Fibroblast of gingiva (primary cell): ENCODE measurements around the gene PPHLN1.

Source experiments
- DNase-seq: peaks from one replicate; pipeline ENCODE4 v3.0.0-alpha.2; 2011; ENCODE audit warnings: low read depth

Gene PPHLN1

DNA sequence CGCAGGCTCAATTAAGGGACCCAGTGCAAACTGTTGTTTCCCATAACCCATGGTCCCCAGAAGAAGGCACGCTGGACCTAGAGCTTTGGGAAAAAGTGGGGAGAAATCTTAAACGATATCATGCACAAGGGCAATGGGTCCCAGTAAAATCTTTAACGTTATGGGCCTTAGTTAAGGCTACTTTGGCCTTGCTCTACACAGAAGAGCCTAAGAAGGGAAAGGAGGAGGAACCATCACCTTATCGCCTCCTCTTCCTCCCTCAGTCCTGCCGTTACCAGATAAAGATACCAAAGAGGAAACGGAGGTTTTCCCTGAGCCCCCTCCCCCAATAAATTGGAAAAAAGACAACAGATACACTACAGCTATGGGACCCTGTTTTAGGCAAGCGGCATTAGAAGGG, 116.9 kb downstream of the PPHLN1 start:
- no peak for DNase-seq

DNA sequence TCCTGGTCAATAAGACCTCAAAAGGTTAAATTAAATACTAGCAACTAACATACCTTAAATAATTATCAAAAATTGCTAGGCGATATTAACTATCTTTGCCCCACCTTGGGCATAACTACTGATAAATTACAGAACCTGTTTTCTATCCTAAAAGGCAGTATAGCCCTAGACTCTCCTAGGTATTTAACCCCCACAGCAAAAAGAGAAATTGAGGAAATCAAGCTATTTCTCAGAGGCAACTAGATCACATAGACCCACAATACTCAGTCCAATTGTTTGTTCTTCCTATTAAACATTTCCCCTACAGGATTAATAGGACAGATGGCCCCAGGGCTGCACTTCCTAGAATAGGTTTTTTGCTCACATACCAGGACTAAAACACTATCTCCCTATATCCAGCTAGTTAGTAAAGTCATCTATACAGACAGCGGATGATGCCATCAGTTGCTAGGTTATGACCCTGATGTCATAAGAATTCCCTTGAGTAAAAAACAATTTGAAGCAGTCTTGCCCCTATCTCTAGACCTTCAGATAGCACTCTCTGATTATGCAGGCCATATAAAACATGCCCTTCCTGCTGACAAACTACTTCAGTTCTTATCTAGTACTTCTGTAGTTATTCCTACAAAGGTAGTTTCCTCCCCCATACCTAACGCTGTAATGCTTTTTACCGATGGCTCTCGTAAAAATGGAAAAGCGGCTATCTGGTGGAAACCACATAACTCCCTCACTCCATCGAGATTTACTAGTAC, 118.4 kb downstream of the PPHLN1 start:
- no peak for DNase-seq

DNA sequence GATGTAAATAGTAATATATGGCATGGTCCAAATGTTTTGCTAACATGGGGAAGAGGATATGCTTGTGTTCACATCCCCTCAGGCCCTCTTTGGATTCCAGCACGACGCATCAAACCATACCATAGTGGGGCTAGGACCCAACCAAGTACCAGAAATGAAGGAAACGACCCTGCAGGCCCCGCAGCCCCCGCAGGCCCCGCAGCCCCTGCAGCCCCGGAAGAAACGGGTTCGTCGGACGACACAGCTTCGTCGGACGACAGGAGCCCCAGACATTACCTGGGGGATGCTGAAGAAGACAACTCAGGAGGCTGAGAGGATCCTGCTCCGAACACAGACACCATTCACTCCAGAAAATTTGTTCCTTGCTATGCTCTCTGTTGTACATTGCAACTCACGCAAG, 119.9 kb downstream of the PPHLN1 start:
- no peak for DNase-seq

DNA sequence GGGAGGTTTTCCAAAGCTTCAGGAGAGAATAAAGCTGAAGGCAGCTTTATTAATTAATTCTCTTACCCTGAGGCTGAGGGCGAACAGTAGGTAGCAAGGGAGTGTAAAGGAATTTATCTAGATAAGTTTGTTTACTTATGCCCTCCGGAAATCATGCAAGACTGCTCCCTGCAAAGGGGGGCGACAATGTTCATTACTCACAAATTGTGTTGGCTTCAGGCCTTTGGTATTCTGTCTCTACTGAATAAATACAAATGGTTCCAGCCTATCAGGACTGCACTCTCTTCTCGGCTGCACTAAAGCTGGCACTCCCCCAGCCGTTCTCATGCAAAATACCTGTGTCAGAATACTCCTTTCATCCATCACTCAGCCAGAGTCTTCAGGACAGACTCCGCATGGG, 120.8 kb downstream of the PPHLN1 start:
- no peak for DNase-seq

DNA sequence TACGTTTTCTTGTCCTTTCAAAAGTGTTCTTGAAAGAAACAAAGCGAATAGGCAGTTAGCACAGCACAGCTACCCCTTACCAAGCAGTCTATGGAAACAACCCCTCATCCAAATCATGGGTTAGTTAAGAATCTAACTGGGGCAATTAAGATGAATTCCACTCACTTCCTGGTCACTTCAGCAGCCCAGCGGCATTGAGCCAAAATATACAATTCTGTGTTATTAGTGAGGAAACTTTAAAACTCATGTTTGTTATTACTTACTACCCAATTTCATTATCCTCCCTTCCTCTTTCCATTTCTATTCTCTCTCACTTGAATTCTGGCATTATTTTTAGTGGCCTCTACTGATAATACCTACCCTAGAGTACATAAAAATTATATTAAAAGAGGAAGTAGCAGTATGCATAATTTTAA, 121.4 kb downstream of the PPHLN1 start:
- DNase-seq, result peak; percentile 34

DNA sequence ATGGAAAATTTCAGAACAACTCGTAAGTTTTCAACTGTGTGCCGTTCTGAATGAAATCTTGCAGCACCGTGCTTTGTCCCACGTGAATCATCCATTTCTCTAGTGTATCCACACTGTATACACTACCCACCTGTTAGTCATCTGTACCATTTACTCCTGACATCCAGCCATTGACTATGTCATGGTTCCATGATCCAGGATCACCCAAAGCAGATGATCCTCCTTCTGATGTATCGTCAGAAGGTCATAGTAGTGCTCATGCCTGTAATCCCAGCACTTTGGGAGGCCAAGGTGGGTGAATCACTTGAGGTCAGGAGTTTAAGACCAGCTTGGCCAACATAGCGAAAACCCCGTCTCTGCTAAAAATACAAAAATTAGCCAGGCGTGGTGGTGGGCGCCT, 122.9 kb downstream of the PPHLN1 start:
- DNase-seq, result no peak

DNA sequence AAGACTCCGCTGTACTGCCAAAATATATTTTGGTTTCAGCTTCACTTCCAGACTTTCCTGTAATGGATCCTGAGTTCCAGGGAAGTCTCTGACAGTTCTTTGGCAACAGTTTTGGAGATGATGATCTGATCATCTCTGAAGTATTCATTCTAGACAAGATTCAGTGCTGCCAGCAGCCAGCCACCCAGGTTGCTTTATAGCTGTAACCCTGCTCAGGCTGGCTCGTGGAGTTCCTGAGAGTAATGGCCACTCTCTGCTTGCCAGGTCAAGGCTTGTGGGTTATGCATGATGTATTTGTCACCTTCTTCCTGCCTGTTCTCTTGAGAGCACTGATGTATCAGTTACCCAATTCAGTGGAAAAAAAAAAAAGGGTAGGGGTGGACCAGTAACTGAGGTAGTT, 124.3 kb downstream of the PPHLN1 start:
- peak; percentile 1 for DNase-seq

DNA sequence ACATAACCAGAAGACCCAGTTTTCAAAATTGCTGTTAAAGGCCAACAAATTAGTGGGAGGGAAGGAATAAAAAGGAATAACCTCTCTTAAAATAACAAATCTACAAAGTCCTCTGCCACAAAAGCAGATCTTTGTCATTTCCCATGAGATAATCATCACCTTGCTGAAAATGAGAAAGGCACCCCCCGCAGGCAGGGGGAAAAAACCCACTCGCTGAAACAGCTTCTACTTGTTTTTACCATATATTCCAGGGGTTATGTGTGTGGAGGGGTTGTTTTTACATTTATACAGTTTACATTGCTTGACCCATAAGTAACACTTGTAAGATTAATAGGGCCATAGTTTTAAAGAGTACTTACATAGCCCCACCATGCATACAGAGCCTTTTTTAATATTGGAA, 132.6 kb downstream of the PPHLN1 start:
- DNase-seq, result no peak

DNA sequence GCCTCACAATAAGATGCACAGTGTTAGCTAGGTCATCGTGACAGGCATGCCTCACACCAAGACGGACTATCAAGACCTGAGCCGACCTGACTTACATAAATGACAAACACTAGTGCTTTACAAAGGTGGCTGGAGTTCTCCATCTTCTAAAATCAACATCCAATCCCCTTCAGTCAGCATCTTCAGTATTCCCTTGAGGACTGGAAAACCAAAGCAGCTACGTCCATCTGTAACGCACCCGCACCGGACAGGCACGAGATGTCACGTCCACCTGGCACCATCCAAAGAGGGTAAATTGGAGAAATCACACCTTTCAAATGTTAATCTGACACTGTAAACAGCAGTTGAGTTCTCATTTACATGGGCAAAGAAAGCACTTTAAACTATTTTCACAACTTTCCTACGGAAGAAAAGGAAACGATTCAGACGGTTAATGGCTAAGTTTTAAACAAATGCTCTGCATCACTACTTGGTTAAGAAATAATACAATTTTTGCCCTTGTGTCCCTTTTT, 133.4 kb downstream of the PPHLN1 start:
- no peak for DNase-seq

DNA sequence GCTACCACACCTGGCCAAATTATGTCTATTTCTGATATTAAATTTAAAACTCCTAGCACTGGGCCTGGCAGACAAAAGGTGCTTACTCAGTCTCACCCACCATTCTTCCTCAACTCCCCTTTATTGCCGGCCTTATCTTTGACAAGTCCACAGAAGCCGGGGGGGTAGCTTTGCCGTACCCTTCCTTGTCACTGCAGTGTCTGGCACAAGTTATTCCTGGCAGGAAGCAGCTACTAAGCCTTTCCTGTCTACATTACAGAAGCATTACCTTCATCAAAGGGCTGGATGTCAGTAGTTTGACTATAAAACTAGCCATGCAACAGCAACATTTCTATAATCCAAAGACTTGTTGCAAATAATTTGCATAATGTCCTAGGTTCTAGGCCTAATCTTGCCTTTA, 136.5 kb downstream of the PPHLN1 start:
- no peak for DNase-seq

DNA sequence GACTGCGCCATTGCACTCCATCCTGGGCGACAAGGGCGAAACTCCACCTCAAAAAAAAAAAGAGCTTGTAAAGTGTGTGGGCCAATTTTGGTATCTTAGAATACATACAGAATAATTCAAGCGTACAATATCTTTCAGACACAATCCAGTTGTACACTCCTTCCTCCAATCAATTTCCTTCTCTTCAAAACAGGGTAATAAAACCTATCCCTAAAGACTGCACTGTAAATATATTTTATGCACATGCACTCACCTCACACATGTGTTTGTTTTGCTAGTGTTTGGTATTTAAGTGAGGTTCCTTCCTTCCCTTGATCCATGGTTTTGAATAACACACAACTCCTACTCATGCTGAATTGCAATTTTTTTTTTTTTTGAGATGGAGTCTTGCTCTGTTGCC, 137.7 kb downstream of the PPHLN1 start:
- DNase-seq, result no peak

DNA sequence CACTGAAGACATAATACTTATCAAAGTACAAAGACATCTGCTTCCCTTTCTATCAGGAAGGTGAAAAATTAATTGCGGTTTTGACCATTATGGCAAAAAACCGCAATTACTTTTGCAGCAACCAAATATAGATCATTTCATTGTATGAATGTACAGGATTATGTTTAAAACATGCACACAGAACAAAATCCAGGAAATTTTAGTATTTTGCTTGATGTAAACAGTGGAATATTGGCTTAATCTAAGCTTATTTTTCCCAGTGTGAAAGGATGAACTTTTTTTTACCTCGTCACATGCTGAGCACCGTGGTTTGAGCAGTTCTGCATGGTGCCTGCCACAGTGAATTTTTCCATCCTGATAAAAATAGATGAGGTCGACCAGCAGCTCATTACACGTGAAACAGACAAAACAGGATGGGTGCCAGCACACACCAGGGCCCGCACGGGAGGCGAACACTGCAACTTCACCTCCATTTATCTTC, 142.4 kb downstream of the PPHLN1 start:
- DNase-seq, result no peak

DNA sequence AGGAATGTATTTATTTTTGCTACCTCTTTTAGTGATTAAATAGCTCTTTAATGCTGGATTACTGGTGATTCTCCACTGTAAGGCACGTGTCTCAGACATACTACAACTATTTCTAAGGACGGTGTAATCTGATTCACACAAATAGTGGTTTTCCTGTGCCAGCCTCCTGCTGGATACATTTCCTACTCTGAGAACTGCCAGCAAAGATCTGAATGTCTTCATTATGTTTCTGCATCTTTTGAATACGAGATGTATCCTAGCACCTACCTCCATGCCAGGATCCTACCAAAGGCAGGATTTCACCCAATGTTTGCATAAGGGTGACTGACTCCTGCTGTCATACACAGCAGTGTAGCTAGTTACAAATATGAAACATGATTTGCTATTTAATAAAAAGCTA, 143.0 kb downstream of the PPHLN1 start:
- DNase-seq, result no peak

DNA sequence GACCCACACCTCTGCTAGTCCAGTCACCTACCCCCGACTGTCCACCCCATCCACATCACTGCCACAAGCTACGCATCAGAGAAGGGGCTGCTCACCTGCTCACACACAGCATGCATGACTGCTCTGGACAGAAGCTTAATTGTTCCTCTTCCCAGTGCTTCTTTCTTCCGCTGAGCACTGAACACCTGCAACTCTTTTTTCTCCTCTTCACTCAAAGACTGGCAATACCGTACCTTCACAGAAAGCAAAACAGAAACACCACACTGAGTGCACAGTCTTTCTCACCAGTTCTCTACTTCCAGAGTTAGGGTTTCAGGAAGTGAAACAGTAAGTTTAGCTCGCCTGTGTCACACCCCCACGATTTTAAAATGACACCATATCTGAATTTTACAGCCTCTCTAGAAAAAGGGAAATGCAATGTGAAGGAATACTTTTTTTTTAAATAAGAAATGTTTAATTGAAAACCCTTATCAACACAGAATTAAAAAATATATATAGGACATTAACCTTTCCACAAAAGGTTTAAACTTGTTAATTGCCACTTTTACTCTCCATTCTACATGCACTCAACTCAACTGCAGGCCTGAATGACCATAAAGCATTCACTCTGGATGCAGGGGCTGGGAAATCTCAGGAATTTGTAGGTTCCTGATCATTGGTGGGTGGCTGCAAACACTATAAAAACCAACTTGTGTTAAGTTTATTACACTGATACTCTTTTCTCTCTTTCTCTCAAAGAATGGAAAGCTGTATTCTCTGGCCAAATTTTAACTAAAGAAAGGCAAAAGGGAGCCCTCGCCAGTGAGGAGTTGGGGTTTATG, 143.6 kb downstream of the PPHLN1 start:
- DNase-seq, result no peak

DNA sequence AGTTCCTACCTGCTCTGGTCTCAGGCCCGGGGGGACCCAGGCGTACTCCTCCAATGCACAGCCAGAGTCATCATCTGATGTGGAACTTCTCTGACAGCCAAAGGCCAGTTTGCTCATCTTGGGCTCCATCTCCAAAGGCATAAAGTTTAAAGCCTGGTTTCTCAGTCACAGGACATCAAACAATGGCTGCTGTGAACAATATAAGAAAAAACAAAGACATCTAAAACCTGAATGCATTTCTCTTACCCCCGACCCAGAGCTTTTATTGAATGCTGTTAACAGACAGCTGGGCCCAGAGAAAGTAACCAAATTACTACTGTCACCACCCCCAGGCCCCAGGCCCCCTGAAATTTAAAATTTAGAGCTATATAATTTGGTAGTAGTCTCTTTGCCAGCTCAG, 146.4 kb downstream of the PPHLN1 start:
- DNase-seq, result no peak

DNA sequence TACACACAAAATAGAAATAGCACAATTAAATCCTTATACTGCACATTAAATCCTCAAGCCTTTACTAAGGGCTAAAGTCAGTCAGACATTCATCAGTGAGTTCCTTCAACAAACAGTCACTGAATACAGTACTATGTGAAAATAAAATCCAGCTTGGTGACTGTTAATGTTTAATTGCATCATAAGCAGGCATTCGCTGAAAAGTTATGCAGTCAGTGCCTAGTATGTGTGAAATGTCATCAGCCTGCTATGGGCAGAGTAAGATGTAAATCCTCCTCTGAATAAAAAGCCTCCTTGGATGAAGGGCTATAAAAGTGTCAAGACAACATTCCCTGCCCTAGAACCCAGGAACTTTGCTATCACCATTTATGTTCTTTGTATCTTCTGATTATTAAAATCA, 147.2 kb downstream of the PPHLN1 start:
- DNase-seq, result peak; percentile 56

DNA sequence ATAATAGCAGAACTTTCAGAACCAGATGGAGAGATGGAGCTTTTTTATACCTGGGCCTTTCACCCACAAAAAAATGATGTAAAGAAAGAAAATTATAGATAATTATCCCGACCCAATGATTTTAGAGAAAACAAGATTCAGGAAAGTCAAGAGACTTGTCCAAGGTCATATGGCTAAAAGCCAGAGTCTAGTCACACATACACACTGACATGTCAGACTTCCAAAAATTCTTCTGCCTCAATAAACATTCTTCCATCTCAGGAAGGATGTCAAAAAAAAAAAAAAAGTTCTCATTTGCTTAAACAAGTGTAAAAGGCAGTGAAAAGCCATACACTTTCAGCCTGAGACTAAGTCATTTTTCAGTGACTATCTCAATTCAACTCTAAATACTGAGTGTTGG, 147.6 kb downstream of the PPHLN1 start:
- DNase-seq, result no peak

DNA sequence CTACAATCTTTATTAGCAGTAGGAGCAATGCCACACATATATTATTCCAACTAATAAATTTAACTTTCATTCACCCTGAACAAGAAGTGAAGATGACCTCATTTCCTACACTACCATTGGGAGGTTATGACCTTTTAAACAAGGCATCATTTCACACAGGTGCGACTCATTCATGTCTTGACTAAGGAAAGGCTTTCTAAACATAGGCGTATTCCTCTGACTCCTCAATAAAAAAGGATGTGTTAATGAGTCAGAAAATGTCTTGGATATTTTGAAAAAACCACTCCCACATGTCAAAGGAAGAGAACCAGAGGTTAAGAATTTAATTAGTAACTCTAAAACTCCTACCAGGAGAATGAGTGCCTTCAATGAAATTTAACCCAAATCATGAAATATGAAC, 148.4 kb downstream of the PPHLN1 start:
- no peak for DNase-seq

DNA sequence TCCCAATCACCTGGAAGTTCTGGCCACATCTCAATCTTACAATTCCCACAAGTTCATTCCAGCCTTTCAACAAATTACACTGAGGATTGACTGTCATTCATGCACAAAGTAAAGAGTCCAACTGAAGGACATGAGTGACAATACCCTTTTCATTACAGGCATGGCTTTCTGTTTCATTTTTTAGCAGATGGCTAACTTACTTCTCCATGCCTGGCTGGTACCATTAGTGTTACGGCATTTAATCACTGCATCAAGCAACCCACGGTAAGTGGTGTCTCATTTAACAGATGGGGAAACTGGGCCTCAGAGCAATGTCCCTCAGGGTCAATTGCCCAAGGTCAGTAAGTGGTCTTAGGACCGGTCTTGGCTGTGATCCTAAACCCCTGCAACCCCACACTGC, 149.1 kb downstream of the PPHLN1 start:
- DNase-seq, result no peak

DNA sequence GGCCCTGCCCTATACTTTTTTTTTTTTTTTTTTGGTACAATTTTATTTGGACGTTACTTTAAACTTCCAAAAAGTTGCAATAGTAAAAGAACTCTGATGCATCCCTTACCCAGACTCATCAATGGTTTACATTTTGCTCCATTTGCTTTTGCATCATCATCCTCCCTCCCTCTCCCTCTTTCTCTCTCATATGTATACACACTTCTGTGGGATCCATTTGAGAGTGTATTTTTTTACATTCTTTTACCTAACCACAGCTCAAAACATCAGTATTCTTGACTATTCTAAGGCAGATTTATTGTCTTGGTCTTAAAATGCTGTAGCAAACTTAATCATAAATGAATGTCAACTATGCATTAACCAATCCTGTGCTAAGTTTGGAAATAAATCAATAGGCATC, 152.0 kb downstream of the PPHLN1 start:
- no peak for DNase-seq

DNA sequence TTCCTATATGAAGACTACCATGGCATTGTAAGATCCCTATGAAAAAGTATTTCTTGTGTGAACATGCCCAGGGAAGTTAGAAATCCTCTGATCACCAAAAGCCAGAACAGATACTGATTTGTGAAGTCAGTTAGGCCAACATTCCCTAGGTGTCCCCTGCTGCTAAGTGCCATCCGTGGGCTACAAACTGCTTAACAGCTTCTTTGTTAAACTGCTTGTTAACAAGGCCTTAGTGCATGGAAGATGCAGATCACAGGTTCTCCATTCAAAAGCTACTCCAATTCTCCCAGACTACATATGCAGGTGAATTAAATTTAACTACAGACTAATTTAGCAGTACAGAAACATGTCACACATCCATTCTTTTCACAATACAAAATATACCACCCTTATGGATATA, 155.4 kb downstream of the PPHLN1 start:
- DNase-seq, result no peak

DNA sequence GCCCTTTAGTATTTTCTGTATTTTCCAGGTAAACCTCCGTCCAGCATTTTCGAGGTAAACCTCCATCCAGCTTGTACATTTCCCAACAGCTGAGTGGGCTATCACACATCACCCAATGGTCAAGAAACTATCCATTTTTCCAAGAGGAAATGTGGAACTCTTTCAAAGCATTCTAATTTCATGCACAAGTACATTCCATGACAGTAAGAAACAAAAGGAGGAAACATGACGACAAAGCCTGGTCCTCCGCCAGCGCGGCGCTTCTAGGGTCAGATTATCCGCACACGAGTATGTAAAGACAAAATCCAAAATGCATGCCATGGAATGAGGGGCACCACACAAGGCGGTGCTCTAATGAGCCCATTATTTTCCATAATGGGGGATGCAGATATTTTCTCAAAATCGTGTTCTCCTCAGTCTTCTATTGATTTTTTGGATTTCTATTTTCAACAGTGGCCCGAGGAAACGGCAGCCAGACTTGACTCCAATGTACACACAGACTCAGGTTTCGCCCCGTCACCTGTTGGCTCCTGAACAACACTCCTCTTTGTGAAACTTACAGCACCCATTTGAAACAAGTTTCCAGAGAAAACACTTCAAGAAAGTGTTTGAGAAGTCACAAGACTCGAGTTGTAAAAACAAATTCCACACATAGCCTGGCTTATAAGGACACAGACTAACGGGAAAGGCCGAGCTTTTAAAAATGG, 156.2 kb downstream of the PPHLN1 start:
- peak; percentile 33 for DNase-seq
